B cell (primary cell): ENCODE measurements around the gene PTPRC. TPM values are rescaled to one million over a fixed set of nuclear protein-coding genes. Genes with fewer than 3 reads are reported as not detected.

Experiments used
- ATAC-seq: fragments of 200-7000 bp; cut with Tn5 transposase; one replicate; pipeline ENCODE4 v1.10.0; 2021; ENCODE audit warnings: low read depth, mild to moderate bottlenecking, moderate number of reproducible peaks, moderate library complexity
- CTCF ChIA-PET: fragments of 350-600 bp; sonication (Branson Sonifier 250); formaldehyde crosslinking; loops from one replicate; lab custom pipeline; 2021; ENCODE audit warnings: antibody characterized with exemption, inconsistent platforms; lab: Charles Lee
- POLR2A ChIA-PET: fragments of 350-600 bp; sonication (Branson Sonifier 250); formaldehyde crosslinking; loops from one replicate; lab custom pipeline; 2021; ENCODE audit warnings: antibody characterized with exemption; lab: Charles Lee
- DNase-seq: peaks from one replicate; pipeline ENCODE4 v3.0.0; 2013
- H2AFZ ChIP-seq: 2 replicates; pipeline ENCODE4 v1.6.1; 2012; ENCODE audit warnings: mild to moderate bottlenecking, low read depth, low read length; ENCODE audit not compliant: insufficient read depth, poor library complexity, severe bottlenecking
- H3K27ac ChIP-seq, 2 donors: 1 replicate in 1 of 2; 2 replicates in 1 of 2; pipeline ENCODE4 v1.5.1; 2012 to 2013; ENCODE audit warnings: low read length in 2 of 2, mild to moderate bottlenecking in 2 of 2, moderate library complexity in 1 of 2
- H3K27me3 ChIP-seq, 4 experiments: fragments of 200-600 bp in 1 of 4; sonication (generic) in 1 of 4; replicated peaks in 1 of 4; 1 replicate in 2 of 4; 2 replicates in 2 of 4; pipeline versions ENCODE4 v1.6.1 to v1.7.0; 2013 to 2016; ENCODE audit warnings: low read length in 3 of 4, mild to moderate bottlenecking in 2 of 4, mixed read lengths in 1 of 4, moderate library complexity in 1 of 4; ENCODE audit not compliant: insufficient read depth in 4 of 4, control insufficient read depth in 3 of 4; ENCODE audit errors: control extremely low read depth in 1 of 4
- H3K36me3 ChIP-seq, 2 experiments: replicated peaks in 1 of 2; 1 replicate in 1 of 2; 2 replicates in 1 of 2; pipeline versions ENCODE4 v1.6.1 to v1.7.1; 2013; ENCODE audit warnings: low read length in 1 of 2; ENCODE audit not compliant: insufficient read depth in 2 of 2, control insufficient read depth in 1 of 2; ENCODE audit errors: control extremely low read depth in 1 of 2, extremely low read depth in 1 of 2
- H3K4me1 ChIP-seq, 2 donors: fragments of 200-600 bp in 1 of 2; sonication (generic) in 1 of 2; 1 replicate in 1 of 2; 2 replicates in 1 of 2; pipeline versions ENCODE4 v1.5.1 to v1.6.1; 2013 to 2017; ENCODE audit warnings: low read length in 2 of 2; ENCODE audit not compliant: control insufficient read depth in 2 of 2, insufficient read depth in 2 of 2
- H3K4me2 ChIP-seq: replicated peaks from 2 replicates; pipeline ENCODE3; 2012; ENCODE audit warnings: mild to moderate bottlenecking, low read depth, low read length; ENCODE audit not compliant: poor library complexity, severe bottlenecking
- H3K4me3 ChIP-seq, 5 experiments: fragments of 200-600 bp in 1 of 5; sonication (generic) in 1 of 5; 1 replicate in 3 of 5; 2 replicates in 2 of 5; pipeline versions ENCODE4 v1.5.1 to v1.7.0; 2011 to 2016; ENCODE audit warnings: low read length in 4 of 5, mild to moderate bottlenecking in 4 of 5, low read depth in 2 of 5, control low read depth in 1 of 5, moderate library complexity in 1 of 5; ENCODE audit not compliant: insufficient read depth in 1 of 5; ENCODE audit errors: control extremely low read depth in 1 of 5, extremely low read depth in 1 of 5
- H3K79me2 ChIP-seq: fragments of 200-600 bp; sonication (generic); one replicate; pipeline ENCODE4 v1.6.0; 2016; ENCODE audit warnings: low read length; ENCODE audit not compliant: control insufficient read depth, insufficient read depth
- H3K9ac ChIP-seq: fragments of 200-600 bp; sonication (generic); 2 replicates; pipeline ENCODE4 v1.6.1; 2017; ENCODE audit warnings: mild to moderate bottlenecking, low read length, moderate library complexity
- H3K9me3 ChIP-seq, 3 donors: one replicate each; pipeline versions ENCODE4 v1.6.1 to v1.7.1; 2013; ENCODE audit warnings: low read length in 2 of 3; ENCODE audit not compliant: control insufficient read depth in 2 of 3, insufficient read depth in 1 of 3; ENCODE audit errors: control extremely low read depth in 1 of 3
- H4K20me1 ChIP-seq: 2 replicates; pipeline ENCODE4 v1.6.0; 2012; ENCODE audit warnings: mild to moderate bottlenecking, low read length; ENCODE audit not compliant: insufficient read depth, control insufficient read depth, poor library complexity, severe bottlenecking
- H3K27ac Mint-ChIP-seq: one replicate; pipeline ENCODE4 v1.8.0; 2021; ENCODE audit warnings: mixed read lengths
- H3K27me3 Mint-ChIP-seq: one replicate; pipeline ENCODE4 v1.8.0; 2021; ENCODE audit warnings: mixed read lengths
- H3K4me1 Mint-ChIP-seq: one replicate; pipeline ENCODE4 v1.8.0; 2021; ENCODE audit warnings: mixed read lengths
- H3K4me3 Mint-ChIP-seq: one replicate; pipeline ENCODE4 v1.8.0; 2021; ENCODE audit warnings: mixed read lengths
- H3K9me3 Mint-ChIP-seq: one replicate; pipeline ENCODE4 v1.8.0; 2022; ENCODE audit warnings: mixed read lengths; ENCODE audit not compliant: insufficient read depth
- EZH2 ChIP-seq: IDR thresholded peaks from 2 replicates; pipeline ENCODE4 v1.6.1; 2012; ENCODE audit warnings: borderline replicate concordance, low read depth, mild to moderate bottlenecking, moderate library complexity, low read length; ENCODE audit not compliant: insufficient read depth, poor library complexity, severe bottlenecking
- WGBS: methylation state at CpG from one replicate; pipeline ENCODE4 v1.1.5; 2013; ENCODE audit warnings: missing lambda C conversion rate; ENCODE audit not compliant: insufficient coverage; 5-methylcytosine and 5-hydroxymethylcytosine counted together
- intact Hi-C: fragments of 100-400 bp; cut with micrococcal nuclease; formaldehyde crosslinking; loops from one replicate; pipeline ENCODE4 v1.10.0; 2022
- polyA plus RNA-seq: library from polyadenylated mRNA; depleted of rRNA; stranded (reverse); fragments of >200 nt; gene quantifications from 2 replicates; pipeline ENCODE4 v1.2.3, GENCODE V29; 2012
- total RNA-seq, 2 donors: library from RNA; stranded (reverse); fragments of 120-200 nt in 1 of 2; gene quantifications; 1 replicate in 1 of 2; 2 replicates in 1 of 2; pipeline versions ENCODE4 v1.2.3 to v1.2.4, GENCODE V29; 2013 to 2022
- TF ChIP-seq, protein P1 (sequence below): fragments of 200-600 bp; IDR thresholded peaks from one replicate; pipeline ENCODE4 v1.8.0; 2022; ENCODE audit warnings: antibody characterized with exemption, mild to moderate bottlenecking

PTPRC gene
- total and polyA plus RNA-seq, 2 donors (not counting 1 experiment from before 2014, with no cell fraction given), result 151 to 543 TPM

- TF ChIP-seq, protein P1, sequence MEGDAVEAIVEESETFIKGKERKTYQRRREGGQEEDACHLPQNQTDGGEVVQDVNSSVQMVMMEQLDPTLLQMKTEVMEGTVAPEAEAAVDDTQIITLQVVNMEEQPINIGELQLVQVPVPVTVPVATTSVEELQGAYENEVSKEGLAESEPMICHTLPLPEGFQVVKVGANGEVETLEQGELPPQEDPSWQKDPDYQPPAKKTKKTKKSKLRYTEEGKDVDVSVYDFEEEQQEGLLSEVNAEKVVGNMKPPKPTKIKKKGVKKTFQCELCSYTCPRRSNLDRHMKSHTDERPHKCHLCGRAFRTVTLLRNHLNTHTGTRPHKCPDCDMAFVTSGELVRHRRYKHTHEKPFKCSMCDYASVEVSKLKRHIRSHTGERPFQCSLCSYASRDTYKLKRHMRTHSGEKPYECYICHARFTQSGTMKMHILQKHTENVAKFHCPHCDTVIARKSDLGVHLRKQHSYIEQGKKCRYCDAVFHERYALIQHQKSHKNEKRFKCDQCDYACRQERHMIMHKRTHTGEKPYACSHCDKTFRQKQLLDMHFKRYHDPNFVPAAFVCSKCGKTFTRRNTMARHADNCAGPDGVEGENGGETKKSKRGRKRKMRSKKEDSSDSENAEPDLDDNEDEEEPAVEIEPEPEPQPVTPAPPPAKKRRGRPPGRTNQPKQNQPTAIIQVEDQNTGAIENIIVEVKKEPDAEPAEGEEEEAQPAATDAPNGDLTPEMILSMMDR, result no peak
- Histone ChIP-seq H2AFZ (no peak overlapping the region), H3K27me3 (no peaks in the 10 kb centered on the region), H3K4me3 (no peak overlapping the region), H3K4me2 (no peak overlapping the region), H3K9me3 (peaks cover 0 to 6% (median 0%) of the 10 kb centered on the region in 3 donors), H3K9ac (no peak overlapping the region), H4K20me1 (no peaks in the 10 kb centered on the region), H3K36me3 (no peaks in the 10 kb centered on the region), H3K4me1 (peaks cover 37 to 45% of the 10 kb centered on the region in 2 donors), H3K27ac (no peak overlapping the region), H3K79me2 (peaks cover 21% of the 10 kb centered on the region)
- no peaks in the 10 kb centered on the region for H3K27me3 Mint-ChIP-seq
- no peak for DNase-seq
- no peak overlapping the region for H3K27ac Mint-ChIP-seq
- H3K9me3 Mint-ChIP-seq, result no peaks in the 10 kb centered on the region
- intact Hi-C loops, result no loop called here
- ChIA-PET POLR2A (no interaction called here), CTCF (interaction anchor here (3.1 kb wide), 1 partner anchor 16 kb away, joined by 26 read pairs; no protein-coding TSS in a partner anchor)
- no peak for ATAC-seq
- WGBS, result no CpG with 5 or more reads among the region's 1 CpG
- no peak overlapping the region for H3K4me3 Mint-ChIP-seq
- peaks cover 59% of the 10 kb centered on the region for H3K4me1 Mint-ChIP-seq
These were observed 33.9 kb upstream of the PTPRC start for GRCh38 chr1:198604975-198605374.

- no peak overlapping the region for H3K4me3 ChIP-seq
- Mint-ChIP-seq H3K4me3 (no peak overlapping the region), H3K27me3 (no peaks in the 10 kb centered on the region), H3K27ac (peak overlapping the region; percentile 53), H3K9me3 (no peaks in the 10 kb centered on the region), H3K4me1 (peaks cover 55% of the 10 kb centered on the region)
- no peak overlapping the region for H2AFZ ChIP-seq
- DNase-seq (no peak), ATAC-seq (no peak)
- no peaks in the 10 kb centered on the region for H4K20me1 ChIP-seq
- TF ChIP-seq EZH2, result no peak
- TF ChIP-seq, protein P1, result no peak
- no peak overlapping the region for H3K27ac ChIP-seq
- H3K79me2 ChIP-seq, result peaks cover 17% of the 10 kb centered on the region
- no CpG with 5 or more reads among the region's 4 CpGs for WGBS
- ChIA-PET CTCF (interaction anchor here (0.7 to 1.4 kb wide), 3 partner anchors 10 to 66 kb away, joined by 3 to 6 read pairs (median 4); no protein-coding TSS in a partner anchor), POLR2A (interaction anchor here (1.0 kb wide), 1 partner anchor 16 kb away, joined by 5 read pairs; no protein-coding TSS in a partner anchor)
- peaks cover 0 to 4% (median 0%) of the 10 kb centered on the region in 3 donors for H3K9me3 ChIP-seq
- H3K27me3 ChIP-seq, result no peaks in the 10 kb centered on the region
- intact Hi-C loops, result no loop called here
- no peaks in the 10 kb centered on the region for H3K36me3 ChIP-seq
- H3K4me2 ChIP-seq, result no peak overlapping the region
- no peak overlapping the region for H3K9ac ChIP-seq
- H3K4me1 ChIP-seq, result peaks cover 33 to 42% of the 10 kb centered on the region in 2 donors
These were observed 33.4 kb upstream of the PTPRC start for GRCh38 chr1:198605406-198605805.
